IMR-90 (cell line): Measurements from ENCODE around the gene AHSG. TPM values are rescaled to one million over a fixed set of nuclear protein-coding genes. Genes with fewer than 3 reads are reported as not detected.

Experiments
- ATAC-seq: fragments of 200-7000 bp; cut with Tn5 transposase; 2 replicates; pipeline ENCODE4 v1.9.1; 2020; ENCODE audit warnings: low read depth, mild to moderate bottlenecking, moderate library complexity
- BruUV-seq: library from RNA; stranded (reverse); fragments of 400-500 nt; replicated peaks from 2 replicates; lab custom pipeline; 2021; lab: Mats Ljungman, UMichigan
- CTCF ChIA-PET: fragments of 300-600 bp; formaldehyde crosslinking; extraction: SDS; loops from one replicate; lab custom pipeline; 2021; ENCODE audit warnings: antibody characterized with exemption; lab: Yijun Ruan, JAX
- POLR2A ChIA-PET: fragments of 300-600 bp; sonication (Branson Sonifier 250); formaldehyde crosslinking; loops from one replicate; lab custom pipeline; 2022; ENCODE audit warnings: antibody characterized with exemption; ENCODE audit not compliant: unreplicated experiment; lab: Charles Lee
- DNase-seq: peaks from one replicate; pipeline ENCODE4 v3.0.0; 2013
- H2AFZ ChIP-seq: replicated peaks from 2 replicates; pipeline ENCODE3; 2013; ENCODE audit warnings: low read length, mild to moderate bottlenecking; ENCODE audit not compliant: poor library complexity
- H2AK5ac ChIP-seq: 2 replicates; pipeline ENCODE4 v1.6.1; 2013; ENCODE audit warnings: low read depth, low read length, inconsistent platforms
- H2AK9ac ChIP-seq: replicated peaks from 2 replicates; pipeline ENCODE3; 2013; ENCODE audit warnings: mild to moderate bottlenecking, low read depth, low read length, moderate library complexity; ENCODE audit not compliant: poor library complexity
- H2BK120ac ChIP-seq: 2 replicates; pipeline ENCODE4 v1.6.1; 2013; ENCODE audit warnings: low read depth, low read length, inconsistent platforms
- H2BK15ac ChIP-seq: 3 replicates; pipeline ENCODE4 v1.6.1; 2013; ENCODE audit warnings: low read depth, low read length, inconsistent platforms
- H2BK20ac ChIP-seq: 2 replicates; pipeline ENCODE4 v1.6.1; 2013; ENCODE audit warnings: low read depth, mild to moderate bottlenecking, inconsistent platforms, low read length, moderate library complexity
- H2BK5ac ChIP-seq: 2 replicates; pipeline ENCODE4 v1.6.1; 2013; ENCODE audit warnings: mild to moderate bottlenecking, low read depth, low read length, inconsistent platforms; ENCODE audit not compliant: poor library complexity, severe bottlenecking
- H3K14ac ChIP-seq: replicated peaks from 2 replicates; pipeline ENCODE4 v1.6.1; 2013; ENCODE audit warnings: low read depth, low read length, inconsistent platforms
- H3K18ac ChIP-seq: 2 replicates; pipeline ENCODE4 v1.6.1; 2013; ENCODE audit warnings: low read depth, low read length, control low read depth
- H3K23ac ChIP-seq: 2 replicates; pipeline ENCODE4 v1.6.1; 2013; ENCODE audit warnings: low read depth, low read length, inconsistent platforms
- H3K27ac ChIP-seq: 2 replicates; pipeline ENCODE4 v1.5.1; 2013; ENCODE audit warnings: mild to moderate bottlenecking, control low read depth, low read length; ENCODE audit not compliant: insufficient read depth
- H3K27me3 ChIP-seq: 2 replicates; pipeline ENCODE4 v1.6.1; 2013; ENCODE audit warnings: low read length; ENCODE audit not compliant: control insufficient read depth, insufficient read depth
- H3K36me3 ChIP-seq: 2 replicates; pipeline ENCODE4 v1.6.1; 2013; ENCODE audit warnings: low read length, mixed read lengths; ENCODE audit not compliant: control insufficient read depth, insufficient read depth
- H3K4ac ChIP-seq: 2 replicates; pipeline ENCODE4 v1.6.1; 2013; ENCODE audit warnings: low read depth, low read length, inconsistent platforms
- H3K4me1 ChIP-seq: 2 replicates; pipeline ENCODE4 v1.6.1; 2013; ENCODE audit warnings: low read length, mixed read lengths; ENCODE audit not compliant: control insufficient read depth, insufficient read depth
- H3K4me2 ChIP-seq: 2 replicates; pipeline ENCODE4 v1.6.1; 2013; ENCODE audit warnings: low read depth, mild to moderate bottlenecking, control low read depth, low read length, moderate library complexity
- H3K4me3 ChIP-seq: 2 replicates; pipeline ENCODE4 v1.5.1; 2013; ENCODE audit warnings: low read depth, mild to moderate bottlenecking, control low read depth, low read length, moderate library complexity; ENCODE audit not compliant: insufficient read depth
- H3K56ac ChIP-seq: 2 replicates; pipeline ENCODE4 v1.6.1; 2013; ENCODE audit warnings: low read length, inconsistent platforms; ENCODE audit not compliant: insufficient read depth; ENCODE audit errors: extremely low read depth
- H3K79me1 ChIP-seq, 2 experiments: 2 replicates each; pipeline ENCODE4 v1.6.1; 2013; ENCODE audit warnings: low read length in 2 of 2, inconsistent platforms in 1 of 2, low read depth in 1 of 2
- H3K9ac ChIP-seq: 2 replicates; pipeline ENCODE4 v1.6.1; 2013; ENCODE audit warnings: low read depth, low read length, control low read depth
- H3K9me1 ChIP-seq: 2 replicates; pipeline ENCODE4 v1.6.1; 2013; ENCODE audit warnings: low read length, inconsistent platforms; ENCODE audit not compliant: insufficient read depth
- H3K9me3 ChIP-seq: 2 replicates; pipeline ENCODE4 v1.6.1; 2013; ENCODE audit warnings: low read length; ENCODE audit not compliant: control insufficient read depth, insufficient read depth
- H4K20me1 ChIP-seq: 2 replicates; pipeline ENCODE4 v1.6.1; 2013; ENCODE audit warnings: low read length, inconsistent platforms; ENCODE audit not compliant: insufficient read depth
- H4K5ac ChIP-seq: 2 replicates; pipeline ENCODE4 v1.6.1; 2013; ENCODE audit warnings: mild to moderate bottlenecking, low read depth, low read length, control low read depth
- H4K8ac ChIP-seq, 2 experiments: 2 replicates each; pipeline ENCODE4 v1.6.1; 2013; ENCODE audit warnings: low read depth in 2 of 2, low read length in 2 of 2, control low read depth in 1 of 2, inconsistent platforms in 1 of 2
- H4K91ac ChIP-seq: 2 replicates; pipeline ENCODE4 v1.6.1; 2013; ENCODE audit warnings: low read depth, low read length, inconsistent platforms; ENCODE audit not compliant: insufficient read depth
- ELK1 ChIP-seq: fragments of 150-350 bp; IDR thresholded peaks from 2 replicates; pipeline ENCODE4 v1.6.1; 2016; ENCODE audit warnings: low read depth, mild to moderate bottlenecking, low read length, moderate library complexity, borderline replicate concordance
- NFE2L2 ChIP-seq: fragments of 150-350 bp; IDR thresholded peaks from 2 replicates; pipeline ENCODE4 v1.6.1; 2016; ENCODE audit warnings: low read depth, mild to moderate bottlenecking, low read length
- POLR2A ChIP-seq: IDR thresholded peaks from 2 replicates; pipeline ENCODE4 v1.6.1; 2012; ENCODE audit warnings: mild to moderate bottlenecking, low read depth, low read length
- RFX5 ChIP-seq: IDR thresholded peaks from 2 replicates; pipeline ENCODE4 v1.8.0; 2012; ENCODE audit warnings: low read depth, mild to moderate bottlenecking, low read length, moderate library complexity
- WGBS, 2 experiments: methylation state at CpG; one replicate each; pipeline versions ENCODE4 v1.1.5 to v1.1.7; 2013; ENCODE audit warnings: missing lambda C conversion rate in 2 of 2; ENCODE audit not compliant: insufficient read length in 1 of 2; ENCODE audit errors: extremely low coverage in 2 of 2; 5-methylcytosine and 5-hydroxymethylcytosine counted together
- dilution Hi-C: fragments of 300-500 bp; cut with HindIII; formaldehyde crosslinking; loops from one replicate; pipeline ENCODE4 v1.14.3; 2018; ENCODE audit warnings: low sequenced_read_pairs; ENCODE audit not compliant: unreplicated experiment
- in situ Hi-C: fragments of 300-500 bp; cut with MboI; formaldehyde crosslinking; loops from 3 replicates; pipeline ENCODE4 v1.14.3; 2019; ENCODE audit warnings: low sequenced_read_pairs, inconsistent platforms, mixed read lengths
- intact Hi-C: fragments of 100-400 bp; cut with micrococcal nuclease; formaldehyde crosslinking; loops from 2 replicates; pipeline ENCODE4 v1.10.0; 2022
- polyA plus RNA-seq, 3 experiments: library from polyadenylated mRNA; depleted of rRNA; stranded (reverse); fragments of >200 nt; gene quantifications; 2 replicates each; pipeline ENCODE4 v1.2.3, GENCODE V29; 2012; ENCODE audit warnings: low replicate concordance in 1 of 3
- total RNA-seq: library from RNA; depleted of rRNA; stranded (reverse); fragments of >200 nt; gene quantifications from 2 replicates; pipeline ENCODE4 v1.2.3, GENCODE V29; 2012

Gene AHSG
- total and polyA plus RNA-seq, 2 of the 4 experiments (the other 2 are of a cell fraction): not detected

- H3K4ac ChIP-seq: no peak overlapping the region
- no peak overlapping the region for H3K27ac ChIP-seq
- no peak overlapping the region for H2BK5ac ChIP-seq
- H2AK5ac ChIP-seq: no peak overlapping the region
- H3K4me1 ChIP-seq: no peaks in the 10 kb centered on the region
- DNase-seq: no peak
- H3K4me3 ChIP-seq: no peak overlapping the region
- H3K14ac ChIP-seq: no peak overlapping the region
- H3K9me3 ChIP-seq: no peaks in the 10 kb centered on the region
- no peak for ATAC-seq
- H4K91ac ChIP-seq: no peak overlapping the region
- no peak overlapping the region for H2BK120ac ChIP-seq
- dilution Hi-C loops: no loop called here
- no peaks in the 10 kb centered on the region for H3K9me1 ChIP-seq
- no peak overlapping the region for H3K23ac ChIP-seq
- no peak overlapping the region for H3K56ac ChIP-seq
- ChIA-PET CTCF (interaction anchor here (0.6 kb wide), 1 partner anchor 182 kb away, joined by 3 read pairs; no protein-coding TSS in a partner anchor), POLR2A (no interaction called here)
- H3K4me2 ChIP-seq: no peak overlapping the region
- H3K27me3 ChIP-seq: peaks cover 16% of the 10 kb centered on the region
- H2BK20ac ChIP-seq: no peak overlapping the region
- no peak overlapping the region for H4K8ac ChIP-seq
- H2AFZ ChIP-seq: no peak overlapping the region
- TF ChIP-seq RFX5: no peak
- TF ChIP-seq POLR2A: no peak
- no peak for TF ChIP-seq ELK1
- no peak for TF ChIP-seq NFE2L2
- H2AK9ac ChIP-seq: no peak overlapping the region
- no peaks in the 10 kb centered on the region for H3K79me1 ChIP-seq
- no TSS peak for BruUV-seq
- H4K20me1 ChIP-seq: no peaks in the 10 kb centered on the region
- intact Hi-C loops: no loop called here
- no peak overlapping the region for H3K18ac ChIP-seq
- no peaks in the 10 kb centered on the region for H3K36me3 ChIP-seq
- H2BK15ac ChIP-seq: no peak overlapping the region
- H3K9ac ChIP-seq: no peak overlapping the region
- no CpG with 5 or more reads among the region's 2 CpGs for WGBS, 2 experiments
- in situ Hi-C loops: no loop called here
- H4K5ac ChIP-seq: no peak overlapping the region
These were observed 25.4 kb downstream of the AHSG start for GRCh38 chr3:186638259-186638658.
